ENCODE measurements around the gene SLC10A1.
"Not testable (repeated sequence)": the region's sequence is repeated elsewhere in the genome, so short reads cannot be mapped to it uniquely, and the experiment has no call there.

SLC10A1 gene

DNA sequence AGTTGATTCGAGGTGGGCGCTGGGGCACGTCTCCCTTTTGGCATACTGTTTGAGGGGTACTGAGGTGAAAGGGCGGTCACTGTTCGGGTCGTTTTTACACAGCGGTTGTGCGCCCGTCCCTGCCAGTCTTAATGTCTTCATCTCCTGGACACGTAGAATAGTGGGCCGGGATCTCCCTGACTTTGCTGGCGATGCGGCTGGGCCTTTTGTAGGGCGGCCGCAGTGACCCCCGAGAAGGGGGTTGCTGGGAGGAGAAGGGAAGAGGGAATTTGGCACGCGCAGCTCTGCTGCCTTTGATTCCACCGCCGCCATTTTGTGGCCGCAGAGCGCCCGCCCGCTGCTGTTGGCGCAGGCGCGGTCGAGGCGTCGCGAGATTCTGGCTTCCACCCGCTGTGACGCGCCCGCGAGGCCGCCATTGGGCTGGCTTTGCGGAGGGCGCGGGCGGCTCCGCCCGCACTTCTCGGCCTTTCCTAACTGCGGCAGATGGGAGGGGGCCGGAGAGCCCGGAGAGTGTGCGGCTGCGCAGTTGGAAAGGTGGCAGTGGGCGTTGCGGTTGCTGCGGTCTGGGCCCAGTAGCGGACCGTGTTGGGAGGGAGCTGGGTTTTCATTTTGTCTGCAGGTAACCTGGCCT lies 29.6 kb downstream of the SLC10A1 start:
- peak; percentile 92 for DNase-seq

DNA sequence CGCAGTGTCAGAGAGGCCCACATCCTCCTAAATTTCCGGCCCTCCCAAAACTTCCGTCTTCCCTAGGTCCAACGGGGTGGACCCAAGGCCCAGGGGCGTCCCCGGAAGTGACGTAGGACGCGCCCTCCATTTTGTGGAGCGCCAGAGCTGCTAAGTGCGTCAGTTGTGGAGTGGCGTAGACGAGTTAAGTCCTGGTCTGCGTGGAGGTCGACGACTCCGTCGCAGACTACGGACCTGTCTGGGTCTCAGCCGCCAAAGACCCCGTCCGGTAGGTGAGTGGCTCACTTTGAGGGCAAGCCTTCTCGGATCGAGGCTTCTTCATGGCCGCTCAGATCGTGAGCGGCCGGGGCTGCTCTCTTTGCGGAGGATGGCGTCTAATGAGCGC lies 30.1 kb downstream of the SLC10A1 start, which contains the start of gene SRSF5:
SRSF5 (plus strand) TSS at position 159 of the 385 bp plus-strand sequence. CDS start 1,015 bp downstream, outside the sequence.
- DNase-seq = peak; percentile 98

GRCh38 chr14:69763761-69764510 lies 33.1 kb downstream of the SLC10A1 start:
- DNase-seq = peak; percentile 7

- no peak for DNase-seq
Observed at GRCh38 chr14:69760810-69761209, 36.2 kb downstream of the SLC10A1 start.

GRCh38 chr14:69756298-69756697 lies 40.7 kb downstream of the SLC10A1 start:
- no peak for DNase-seq

GRCh38 chr14:69755784-69756183 lies 41.3 kb downstream of the SLC10A1 start:
- no peak for DNase-seq

- DNase-seq = no peak
Observed at GRCh38 chr14:69755296-69755695, 41.7 kb downstream of the SLC10A1 start.

DNA sequence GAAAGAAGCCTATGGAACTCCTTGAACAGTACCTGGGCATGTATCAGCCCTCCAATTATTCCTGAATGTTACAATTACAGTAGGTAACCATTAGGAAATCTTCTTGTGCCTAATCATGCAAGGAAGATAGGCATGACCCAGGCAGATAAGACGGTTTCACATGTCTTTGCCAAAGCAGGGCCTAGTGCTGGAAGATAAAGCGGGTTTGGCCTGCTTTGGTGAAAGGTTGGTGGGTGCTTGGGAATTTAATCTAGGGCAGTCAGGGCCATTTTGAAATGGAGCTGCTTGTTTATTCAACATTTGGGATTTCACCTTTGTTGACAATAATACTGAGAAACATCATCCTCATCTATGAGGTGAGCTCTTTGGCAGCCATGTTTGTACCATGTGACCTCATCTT lies 42.6 kb downstream of the SLC10A1 start:
- DNase-seq = no peak

GRCh38 chr14:69753860-69754259 lies 43.2 kb downstream of the SLC10A1 start:
- no peak for DNase-seq

- no peak for DNase-seq
Observed at GRCh38 chr14:69752773-69753172, 44.3 kb downstream of the SLC10A1 start.

GRCh38 chr14:69750495-69750894 lies 46.5 kb downstream of the SLC10A1 start:
- no peak for DNase-seq

DNA sequence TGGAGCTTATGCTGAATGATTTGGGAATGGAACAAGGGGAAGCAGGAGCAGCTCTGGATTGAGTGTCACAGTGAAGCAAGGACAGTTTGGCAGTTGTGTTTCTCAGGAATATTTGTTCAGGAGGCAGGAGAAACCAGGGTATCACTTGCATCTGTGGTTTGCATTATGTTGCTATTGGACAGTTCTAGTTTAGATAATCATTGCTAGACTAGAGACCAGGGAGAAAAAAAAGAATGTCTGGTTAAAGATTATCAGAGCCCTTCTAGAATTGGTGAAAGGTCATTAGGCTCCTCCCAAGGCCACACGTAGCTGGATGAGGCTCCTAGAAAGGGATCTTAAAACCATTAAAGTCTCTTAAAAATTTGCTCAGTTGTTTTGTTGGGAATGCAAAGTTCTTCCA lies 47.1 kb downstream of the SLC10A1 start:
- no peak for DNase-seq

DNA sequence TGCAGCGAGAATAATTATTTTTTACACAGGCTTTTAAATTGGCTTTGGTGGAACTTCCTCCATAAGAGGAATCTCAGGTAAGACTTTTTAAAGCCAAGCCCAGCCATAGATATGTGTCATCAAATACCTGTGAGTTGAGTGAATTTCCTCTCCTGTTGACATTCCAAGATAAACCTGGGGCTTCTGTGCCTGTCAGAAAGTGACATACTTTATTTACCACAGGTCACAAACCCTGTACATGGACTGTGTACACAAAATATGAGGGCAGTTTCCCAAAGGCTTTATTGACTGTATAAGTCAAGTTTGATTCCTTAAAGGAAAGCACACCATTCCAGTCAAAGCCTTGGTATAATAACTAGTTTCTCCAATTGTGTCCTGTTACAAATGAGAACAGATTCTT lies 56.0 kb downstream of the SLC10A1 start:
- no peak for DNase-seq

GRCh38 chr14:69736405-69736804 lies 60.6 kb downstream of the SLC10A1 start:
- DNase-seq = not testable (repeated sequence)

DNA sequence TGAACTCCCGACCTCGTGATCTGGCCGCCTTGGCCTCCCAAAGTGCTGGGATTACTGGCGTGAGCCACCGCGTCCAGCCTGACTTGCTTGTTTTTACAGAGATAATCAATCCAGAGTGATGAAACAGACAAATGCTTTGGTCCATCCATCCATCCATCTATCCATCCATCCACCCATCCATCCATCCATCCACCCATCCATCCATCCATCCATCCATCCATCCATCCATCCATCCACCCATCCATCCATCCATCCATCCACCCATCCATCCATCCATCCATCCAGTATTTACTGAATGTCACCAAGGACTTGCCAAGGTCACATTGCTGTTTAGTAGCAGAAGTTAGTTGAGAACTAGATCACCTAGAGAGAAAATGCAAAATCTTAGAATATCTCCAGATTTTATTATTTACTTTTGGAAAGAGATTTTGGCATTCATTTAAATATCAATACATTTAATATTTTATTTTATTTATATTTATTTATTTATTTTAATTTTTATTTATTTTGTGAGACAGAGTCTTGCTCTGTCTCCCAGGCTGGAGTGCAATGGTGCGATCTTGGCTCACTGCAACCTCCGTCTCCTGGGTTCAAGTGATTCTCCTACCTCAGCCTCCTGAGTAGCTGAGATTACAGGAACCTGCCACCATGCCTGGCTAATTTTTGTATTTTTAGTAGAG lies 65.0 kb downstream of the SLC10A1 start:
- DNase-seq = not testable (repeated sequence)

- no peak for DNase-seq
Observed at GRCh38 chr14:69727860-69728259, 69.2 kb downstream of the SLC10A1 start.

DNA sequence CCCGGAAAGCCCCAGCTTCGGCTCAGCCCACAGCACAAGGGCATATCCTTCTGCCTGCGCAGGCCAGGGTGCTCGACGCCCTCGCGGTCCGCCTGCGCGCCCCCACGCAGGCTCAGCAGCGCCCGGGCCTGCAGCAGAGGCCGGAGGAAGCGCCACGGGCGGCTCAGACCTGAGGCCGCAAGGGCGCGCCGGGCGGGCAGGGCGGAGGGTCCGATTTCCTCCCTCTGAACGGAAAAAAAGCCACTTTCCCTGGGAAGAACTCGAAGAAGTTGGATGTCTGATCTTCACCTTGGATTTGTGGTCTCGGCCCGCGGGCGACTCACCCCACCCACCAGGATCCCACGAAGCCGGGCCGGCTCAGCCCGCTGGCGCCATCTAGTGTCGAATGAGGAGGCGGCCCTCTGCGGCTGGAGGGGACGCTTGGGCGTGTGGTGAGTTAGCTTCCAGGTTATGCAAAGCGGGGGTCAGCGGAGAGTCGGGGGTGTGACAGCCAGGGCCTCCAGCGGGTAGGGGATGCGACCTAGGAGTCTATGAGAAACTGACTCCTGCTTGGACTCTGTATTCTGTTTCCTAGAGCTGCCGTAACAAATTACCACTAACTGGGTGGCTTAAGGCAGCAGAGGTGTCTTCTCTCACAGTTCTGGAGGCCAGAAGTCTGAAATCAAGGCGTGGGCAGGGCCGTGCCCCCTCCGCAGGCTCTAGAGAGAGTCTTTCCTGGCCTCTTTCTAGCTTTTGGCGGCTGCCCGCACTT lies 70.1 kb downstream of the SLC10A1 start:
- DNase-seq = peak; percentile 69
